Omental fat pad (tissue), 4 donors: Measurements from ENCODE around the gene PACSIN1. TPM values are rescaled to one million over a fixed set of nuclear protein-coding genes. Genes with fewer than 3 reads are reported as not detected.

Experiments used
- ATAC-seq: fragments of 150-250 bp; one replicate; pipeline ENCODE4 v1.9.1; 2016; ENCODE audit warnings: mild to moderate bottlenecking, moderate library complexity; ENCODE audit not compliant: low FRiP score
- DNase-seq: peaks from one replicate; pipeline ENCODE4 v3.0.0-alpha.2; 2019; ENCODE audit warnings: low spot score
- total RNA-seq, 4 donors: library from RNA; depleted of rRNA; stranded (reverse); fragments of >200 nt; gene quantifications; one replicate each; pipeline ENCODE4 v1.1.0, GENCODE V29; 2016
- TF ChIP-seq, protein P1 (sequence below), 3 donors: fragments of 450-650 bp; IDR thresholded peaks; one replicate each; pipeline ENCODE4 v1.5.1; 2016 to 2017; ENCODE audit warnings: antibody characterized with exemption in 3 of 3, mild to moderate bottlenecking in 3 of 3, moderate library complexity in 2 of 3

The PACSIN1 gene
- total RNA-seq, 4 donors from 2014 or later, result not detected

DNA sequence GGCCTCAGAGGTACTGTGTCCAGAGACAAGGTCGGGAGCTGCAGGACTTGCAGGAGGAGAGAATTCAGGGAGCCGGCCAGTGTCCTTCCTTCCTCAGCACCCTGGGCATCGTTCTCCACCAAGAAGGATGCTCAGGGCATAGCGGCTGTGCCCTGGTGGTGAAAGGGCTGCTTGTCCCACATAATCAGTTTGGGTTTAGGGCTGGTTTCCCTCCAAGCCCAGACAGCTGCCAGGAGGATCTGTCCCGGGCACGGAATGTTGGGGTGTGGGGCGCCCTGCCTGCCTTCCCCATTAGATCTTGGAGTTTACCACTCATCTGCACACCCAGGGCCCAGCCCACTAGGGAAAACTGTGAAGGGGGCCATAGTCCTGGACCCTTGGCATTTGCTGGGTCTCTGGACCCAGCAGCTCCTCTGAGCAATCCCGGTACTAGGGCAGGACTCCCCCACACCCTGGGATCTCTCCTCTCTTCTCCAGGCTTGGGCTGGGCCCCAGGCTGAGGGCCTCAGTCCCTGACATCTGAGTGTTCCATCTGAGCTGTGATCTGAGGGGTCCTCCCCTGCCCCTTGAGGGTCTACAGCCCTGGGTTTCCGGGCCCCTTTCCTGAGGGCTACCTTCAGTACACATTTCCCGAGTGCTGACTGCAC, 108.9 kb downstream of the PACSIN1 start:
- ATAC-seq (no peak), DNase-seq (no peak)
- TF ChIP-seq, protein P1, sequence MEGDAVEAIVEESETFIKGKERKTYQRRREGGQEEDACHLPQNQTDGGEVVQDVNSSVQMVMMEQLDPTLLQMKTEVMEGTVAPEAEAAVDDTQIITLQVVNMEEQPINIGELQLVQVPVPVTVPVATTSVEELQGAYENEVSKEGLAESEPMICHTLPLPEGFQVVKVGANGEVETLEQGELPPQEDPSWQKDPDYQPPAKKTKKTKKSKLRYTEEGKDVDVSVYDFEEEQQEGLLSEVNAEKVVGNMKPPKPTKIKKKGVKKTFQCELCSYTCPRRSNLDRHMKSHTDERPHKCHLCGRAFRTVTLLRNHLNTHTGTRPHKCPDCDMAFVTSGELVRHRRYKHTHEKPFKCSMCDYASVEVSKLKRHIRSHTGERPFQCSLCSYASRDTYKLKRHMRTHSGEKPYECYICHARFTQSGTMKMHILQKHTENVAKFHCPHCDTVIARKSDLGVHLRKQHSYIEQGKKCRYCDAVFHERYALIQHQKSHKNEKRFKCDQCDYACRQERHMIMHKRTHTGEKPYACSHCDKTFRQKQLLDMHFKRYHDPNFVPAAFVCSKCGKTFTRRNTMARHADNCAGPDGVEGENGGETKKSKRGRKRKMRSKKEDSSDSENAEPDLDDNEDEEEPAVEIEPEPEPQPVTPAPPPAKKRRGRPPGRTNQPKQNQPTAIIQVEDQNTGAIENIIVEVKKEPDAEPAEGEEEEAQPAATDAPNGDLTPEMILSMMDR (IDR thresholded peaks at IDR 0.05), result no peak

DNA sequence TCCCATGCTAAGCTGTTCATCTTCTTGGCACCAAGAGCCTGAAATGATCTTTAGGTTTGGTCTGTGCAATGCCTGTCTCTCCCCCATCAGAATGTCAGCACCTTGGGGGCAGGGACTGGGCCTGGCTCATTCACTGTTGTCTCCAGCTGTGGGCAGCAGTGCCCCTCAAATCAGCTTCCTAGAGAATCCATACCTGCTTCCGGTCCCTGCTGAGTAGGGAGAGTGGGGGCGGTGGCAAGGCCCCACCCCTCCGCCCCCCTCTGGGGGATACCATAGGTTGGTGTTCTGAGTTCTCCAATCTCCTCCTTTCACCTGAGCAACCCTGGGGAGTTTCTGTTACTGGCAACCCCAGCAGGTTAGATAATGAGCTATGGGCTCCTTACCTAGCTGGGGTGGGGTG, 109.5 kb downstream of the PACSIN1 start:
- no peak for ATAC-seq
- no peak for DNase-seq

GRCh38 chr6:34576286-34576955, 110.5 kb downstream of the PACSIN1 start:
- ATAC-seq, result no peak
- TF ChIP-seq, protein P1 (IDR thresholded peaks at IDR 0.05), result no peak
- DNase-seq, result no peak

More for the DNA sequence above, 109.5 kb downstream of the PACSIN1 start:
- TF ChIP-seq, protein P1 (IDR thresholded peaks at IDR 0.05), result no peak

GRCh38 chr6:34578445-34579262, 112.8 kb downstream of the PACSIN1 start:
- DNase-seq, result no peak
- TF ChIP-seq, protein P1 (IDR thresholded peaks at IDR 0.05), result no peak
- ATAC-seq, result no peak

DNA sequence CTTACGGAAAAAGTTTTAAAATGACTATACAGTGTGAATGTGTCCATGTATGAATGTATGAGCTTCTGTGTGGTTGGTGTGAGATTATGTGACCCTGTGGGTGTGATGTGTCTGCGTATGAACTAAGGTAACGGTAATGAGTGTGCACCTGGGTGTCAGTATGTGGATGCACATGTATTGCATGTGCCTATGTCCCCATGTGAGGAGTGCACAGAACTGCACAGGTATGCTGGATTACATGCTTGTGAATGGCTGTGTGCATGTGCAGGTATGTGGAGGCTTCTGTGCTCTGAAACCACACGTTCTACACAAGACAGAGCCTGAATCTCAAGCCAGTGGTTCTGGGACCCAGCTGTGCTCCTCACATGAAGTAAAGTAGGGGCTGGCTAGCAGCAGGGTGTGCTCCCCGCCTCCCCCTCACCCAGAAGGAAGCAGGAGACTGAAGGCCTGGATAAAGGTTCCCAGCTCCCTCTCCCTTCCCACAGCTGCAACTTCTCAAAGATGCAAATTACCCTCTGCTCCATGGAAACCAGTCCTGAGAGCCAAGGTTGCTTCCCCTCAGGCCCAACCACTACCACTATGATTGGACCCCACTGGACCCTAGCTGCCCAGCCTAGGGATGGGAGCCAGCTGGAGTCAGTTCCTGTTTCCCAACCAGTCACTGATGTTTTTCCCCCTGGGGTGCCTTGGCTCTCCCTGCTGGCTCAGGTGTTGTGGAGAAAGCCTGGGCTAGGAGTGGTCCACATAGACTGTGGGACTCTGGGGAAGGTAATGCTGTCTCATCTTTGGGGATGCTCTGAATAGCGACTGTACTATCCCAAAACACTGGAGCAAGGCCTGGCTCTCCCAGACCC, 115.1 kb downstream of the PACSIN1 start:
- DNase-seq (no peak), ATAC-seq (no peak)
- TF ChIP-seq, protein P1 (IDR thresholded peaks at IDR 0.05), result no peak

DNA sequence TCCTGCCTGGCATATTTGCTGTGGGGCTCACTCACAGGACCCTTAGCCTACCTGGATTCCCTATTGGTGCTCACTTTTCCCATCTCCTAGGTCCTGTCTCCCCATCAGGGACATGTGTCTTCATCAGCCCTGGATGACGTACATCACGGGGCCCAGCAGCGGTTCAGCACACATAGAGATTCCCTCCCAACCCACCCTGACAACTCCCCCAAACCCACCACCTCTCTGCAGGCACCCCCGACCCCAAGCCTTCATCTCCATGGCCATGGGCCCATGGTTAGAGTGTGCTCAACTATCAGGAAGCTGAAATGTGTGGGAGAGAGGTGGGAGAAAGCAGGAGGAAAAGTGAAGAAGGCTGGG, 115.7 kb downstream of the PACSIN1 start:
- no peak for DNase-seq
- ATAC-seq, result no peak

More for the DNA sequence above, 115.7 kb downstream of the PACSIN1 start:
- TF ChIP-seq, protein P1 (IDR thresholded peaks at IDR 0.05), result no peak
